Adipose tissue (tissue), 3 donors: ENCODE results near the gene PPP1CC. TPM values are rescaled to one million over a fixed set of nuclear protein-coding genes. Genes with fewer than 3 reads are reported as not detected.
A peak's percentile ranks its signal among the peaks of the same experiment; 100 is the strongest.
"Not testable (repeated sequence)": the region's sequence is repeated elsewhere in the genome, so short reads cannot be mapped to it uniquely, and the experiment has no call there.

Experiments
- H3K27ac ChIP-seq: one replicate; pipeline ENCODE4 v1.5.1; 2013; ENCODE audit warnings: low read depth, low read length
- WGBS, 3 donors: extraction: QIAGEN DNeasy Blood & Tissue Kit; methylation state at CpG; one replicate each; pipeline ENCODE4 v1.1.7; 2013; 5-methylcytosine and 5-hydroxymethylcytosine counted together
- polyA plus RNA-seq, 3 donors: library from polyadenylated mRNA; stranded (reverse); fragments of 200-250 nt; gene quantifications; one replicate each; pipeline ENCODE4 v1.2.3, GENCODE V29; 2013
- donor health status: healthy with polysubstance abuse.
- donor health status: Bipolar disorder and iron deficiency.
- donor health status: healthy.

The PPP1CC gene
- polyA plus RNA-seq, 3 donors: 58.1 to 92.9 (median 59.2) TPM

GRCh38 chr12:110760204-110760609 is 17.5 kb upstream of the PPP1CC start:
- 77 to 90% (median 82%) methylated on average over 4 of the region's 4 CpGs for WGBS, 3 donors
- no peak overlapping the region for H3K27ac ChIP-seq

- WGBS, 3 donors: 89 to 93% (median 93%) methylated on average over 6 of the region's 6 CpGs
- H3K27ac ChIP-seq: no peak overlapping the region
Observed at GRCh38 chr12:110758922-110759321, 16.2 kb upstream of the PPP1CC start.

- no peak overlapping the region for H3K27ac ChIP-seq
- WGBS, 3 donors: 84 to 96% (median 94%) methylated on average over 1 of the region's 1 CpG
Observed at GRCh38 chr12:110756611-110757010, 13.9 kb upstream of the PPP1CC start.

GRCh38 chr12:110754101-110754793 is 11.6 kb upstream of the PPP1CC start:
- H3K27ac ChIP-seq: no peak overlapping the region
- WGBS, 3 donors: 50 to 80% (median 55%) methylated on average over 3 of the region's 3 CpGs

- 75 to 86% (median 85%) methylated on average over 13 of the region's 13 CpGs for WGBS, 3 donors
- H3K27ac ChIP-seq: no peak overlapping the region
Observed at GRCh38 chr12:110750784-110751461, 8.2 kb upstream of the PPP1CC start.

- 94 to 97% (median 96%) methylated on average over 6 of the region's 6 CpGs for WGBS, 3 donors
- H3K27ac ChIP-seq: no peak overlapping the region
Observed at GRCh38 chr12:110746550-110746949, 3.9 kb upstream of the PPP1CC start.

- WGBS, 3 donors: 80 to 88% (median 87%) methylated on average over 15 to 16 of the region's 16 CpGs
- no peak overlapping the region for H3K27ac ChIP-seq
Observed at GRCh38 chr12:110745542-110746284, 3.0 kb upstream of the PPP1CC start.

- WGBS, 3 donors: 67 to 81% (median 72%) methylated on average over 5 of the region's 5 CpGs
- no peak overlapping the region for H3K27ac ChIP-seq
Observed at GRCh38 chr12:110744601-110745264, 2.0 kb upstream of the PPP1CC start.

- WGBS, 3 donors: 30 to 67% (median 60%) methylated on average over 4 of the region's 4 CpGs
- no peak overlapping the region for H3K27ac ChIP-seq
Observed at GRCh38 chr12:110744151-110744571, 1.5 kb upstream of the PPP1CC start.

- 17 to 27% (median 21%) methylated on average over 26 of the region's 26 CpGs for WGBS, 3 donors
- H3K27ac ChIP-seq: no peak overlapping the region
Observed at GRCh38 chr12:110743571-110744093, 941 bp upstream of the PPP1CC start.

GRCh38 chr12:110742096-110742717 is 484 bp downstream of the PPP1CC start:
- WGBS, 3 donors: 0% methylated on average over 40 to 44 of the region's 44 CpGs
- peak overlapping the region; percentile 51 for H3K27ac ChIP-seq

- H3K27ac ChIP-seq: no peak overlapping the region
- WGBS, 3 donors: 0 to 1% (median 0%) methylated on average over 14 of the region's 14 CpGs
Observed at GRCh38 chr12:110741341-110742095, 1.2 kb downstream of the PPP1CC start.

GRCh38 chr12:110739894-110740293 is 2.8 kb downstream of the PPP1CC start:
- no peak overlapping the region for H3K27ac ChIP-seq
- WGBS, 3 donors: 58 to 80% (median 75%) methylated on average over 3 of the region's 3 CpGs

- WGBS, 3 donors: 11 to 42% (median 29%) methylated on average over 1 of the region's 1 CpG
- no peak overlapping the region for H3K27ac ChIP-seq
Observed at GRCh38 chr12:110739488-110739887, 3.2 kb downstream of the PPP1CC start.

GRCh38 chr12:110737532-110737931 is 5.2 kb downstream of the PPP1CC start:
- H3K27ac ChIP-seq: no peak overlapping the region
- 77 to 82% (median 82%) methylated on average over 3 of the region's 3 CpGs for WGBS, 3 donors

GRCh38 chr12:110737016-110737415 is 5.7 kb downstream of the PPP1CC start:
- WGBS, 3 donors: 64 to 79% (median 73%) methylated on average over 5 of the region's 5 CpGs
- not testable (repeated sequence) for H3K27ac ChIP-seq

GRCh38 chr12:110733900-110734299 is 8.8 kb downstream of the PPP1CC start:
- H3K27ac ChIP-seq: no peak overlapping the region
- WGBS, 3 donors: 41 to 75% (median 70%) methylated on average over 1 of the region's 1 CpG
